HCT116 (cell line): ENCODE results near the gene DTX1. TPM values are rescaled to one million over a fixed set of nuclear protein-coding genes. Genes with fewer than 3 reads are reported as not detected.

Source experiments
- ATAC-seq: fragments of 200-7000 bp; cut with Tn5 transposase; 2 replicates; pipeline ENCODE4 v1.9.1; 2020; ENCODE audit warnings: mild to moderate bottlenecking, moderate library complexity
- BruUV-seq: library from RNA; stranded (reverse); fragments of 400-500 nt; replicated peaks from 2 replicates; lab custom pipeline; 2021; lab: Mats Ljungman, UMichigan
- CTCF ChIA-PET: fragments of 300-600 bp; sonication (Branson Sonifier 250); formaldehyde crosslinking; loops from one replicate; lab custom pipeline; 2021; ENCODE audit warnings: antibody characterized with exemption; lab: Charles Lee
- POLR2A ChIA-PET: fragments of 300-600, 350-600 bp; sonication (Branson Sonifier 250); formaldehyde crosslinking; loops from one replicate; lab custom pipeline; 2021; ENCODE audit warnings: antibody characterized with exemption; lab: Charles Lee
- RAD21 ChIA-PET, 2 experiments: fragments of 300-600 bp; sonication (Branson Sonifier 250); formaldehyde crosslinking; loops; one replicate each; lab custom pipeline; 2023; ENCODE audit warnings: low total read pairs in 2 of 2; ENCODE audit not compliant: uncharacterized antibody in 2 of 2, unreplicated experiment in 2 of 2, low non-redundant PET in 1 of 2; lab: Charles Lee
- DNase-seq: peaks from one replicate; pipeline ENCODE4 v3.0.0-alpha.2; 2010; ENCODE audit warnings: low read depth, low spot score
- H2AFZ ChIP-seq: fragments of 200-600 bp; shearing (Covaris generic), sonication (generic); 2 replicates; pipeline ENCODE4 v1.6.1; 2017; ENCODE audit warnings: low read depth, mixed run types, mixed read lengths, antibody characterized with exemption, low read length; ENCODE audit not compliant: poor library complexity, severe bottlenecking
- H3K27ac ChIP-seq: 2 replicates; pipeline ENCODE4 v1.5.1; 2012; ENCODE audit warnings: low read depth, low read length
- H3K27me3 ChIP-seq: fragments of 200-600 bp; sonication (generic); 2 replicates; pipeline ENCODE4 v1.6.1; 2016; ENCODE audit warnings: mixed run types, low read length, mixed read lengths; ENCODE audit not compliant: insufficient read depth
- H3K36me3 ChIP-seq, 2 experiments: fragments of 200-500 bp in 1 of 2; fragments of 200-600 bp in 1 of 2; sonication (Bioruptor generic) in 1 of 2; sonication (generic) in 1 of 2; 2 replicates each; pipeline versions ENCODE4 v1.5.1 to v1.6.1; 2014 to 2016; ENCODE audit warnings: low read length in 2 of 2, inconsistent platforms in 1 of 2, mixed read lengths in 1 of 2, mixed run types in 1 of 2; ENCODE audit not compliant: insufficient read depth in 2 of 2, control insufficient read depth in 1 of 2
- H3K4me1 ChIP-seq, 2 experiments: fragments of 200-600 bp in 1 of 2; sonication (generic) in 1 of 2; 2 replicates each; pipeline versions ENCODE4 v1.5.1 to v1.6.1; 2012 to 2017; ENCODE audit warnings: low read length in 2 of 2, inconsistent platforms in 1 of 2, mild to moderate bottlenecking in 1 of 2, mixed read lengths in 1 of 2, mixed run types in 1 of 2, moderate library complexity in 1 of 2; ENCODE audit not compliant: insufficient read depth in 2 of 2, control insufficient read depth in 1 of 2
- H3K4me2 ChIP-seq: fragments of 200-600 bp; sonication (generic); 2 replicates; pipeline ENCODE4 v1.6.1; 2017; ENCODE audit warnings: mixed run types, low read length, mixed read lengths
- H3K4me3 ChIP-seq, 2 experiments: fragments of 200-600 bp in 1 of 2; sonication (generic) in 1 of 2; replicated peaks in 1 of 2; 2 replicates each; pipeline ENCODE4 v1.5.1; 2011 to 2016; ENCODE audit warnings: low read length in 2 of 2, control low read depth in 1 of 2, low read depth in 1 of 2, mild to moderate bottlenecking in 1 of 2, mixed read lengths in 1 of 2, mixed run types in 1 of 2
- H3K79me2 ChIP-seq: fragments of 200-600 bp; sonication (generic); 2 replicates; pipeline ENCODE4 v1.6.1; 2017; ENCODE audit warnings: mild to moderate bottlenecking, mixed run types, low read length, moderate library complexity, mixed read lengths; ENCODE audit not compliant: insufficient read depth
- H3K9ac ChIP-seq: fragments of 200-600 bp; sonication (generic); 2 replicates; pipeline ENCODE4 v1.6.1; 2016; ENCODE audit warnings: low read length, mixed read lengths
- H3K9me2 ChIP-seq: fragments of 200-600 bp; sonication (generic), shearing (Covaris generic); 2 replicates; pipeline ENCODE4 v1.6.1; 2017; ENCODE audit warnings: mixed run types, mild to moderate bottlenecking, moderate library complexity; ENCODE audit not compliant: insufficient read depth
- H3K9me3 ChIP-seq, 2 experiments: fragments of 200-500 bp in 1 of 2; fragments of 200-600 bp in 1 of 2; sonication (Bioruptor generic) in 1 of 2; sonication (generic) in 1 of 2; 2 replicates each; pipeline ENCODE4 v1.6.1; 2014 to 2017; ENCODE audit warnings: low read length in 2 of 2, mixed read lengths in 2 of 2, inconsistent platforms in 1 of 2, low read depth in 1 of 2, mild to moderate bottlenecking in 1 of 2, mixed run types in 1 of 2, moderate library complexity in 1 of 2; ENCODE audit not compliant: control insufficient read depth in 1 of 2, insufficient read depth in 1 of 2
- H4K20me1 ChIP-seq: fragments of 200-600 bp; sonication (generic), shearing (Covaris generic); 2 replicates; pipeline ENCODE4 v1.6.1; 2017; ENCODE audit warnings: mixed run types, mild to moderate bottlenecking, moderate library complexity; ENCODE audit not compliant: insufficient read depth
- CEBPB ChIP-seq: IDR thresholded peaks from 2 replicates; pipeline ENCODE4 v1.6.1; 2012; ENCODE audit warnings: low read depth
- EZH2 ChIP-seq: fragments of 200-600 bp; sonication (generic); IDR thresholded peaks from 2 replicates; pipeline ENCODE4 v1.6.1; 2017; ENCODE audit warnings: antibody characterized with exemption, mixed run types
- POLR2A ChIP-seq: IDR thresholded peaks from 2 replicates; pipeline ENCODE4 v1.7.0; 2011; ENCODE audit warnings: borderline replicate concordance; ENCODE audit not compliant: insufficient read depth, insufficient read length; ENCODE audit errors: extremely low read depth
- RAD21 ChIP-seq: IDR thresholded peaks from 2 replicates; pipeline ENCODE4 v1.6.1; 2012; ENCODE audit warnings: low read depth, mild to moderate bottlenecking
- REST ChIP-seq: IDR thresholded peaks from 2 replicates; pipeline ENCODE4 v1.6.1; 2012; ENCODE audit warnings: low read depth
- intact Hi-C: fragments of 100-400 bp; cut with micrococcal nuclease; formaldehyde crosslinking; loops from 2 replicates; pipeline ENCODE4 v1.10.0; 2022
- total RNA-seq: library from RNA; stranded (reverse); gene quantifications from one replicate; pipeline ENCODE4 v1.2.1, GENCODE V29; 2021; ENCODE audit not compliant: unreplicated experiment

DTX1 gene
- total RNA-seq, 1 experiment from 2014 or later: not detected

DNA sequence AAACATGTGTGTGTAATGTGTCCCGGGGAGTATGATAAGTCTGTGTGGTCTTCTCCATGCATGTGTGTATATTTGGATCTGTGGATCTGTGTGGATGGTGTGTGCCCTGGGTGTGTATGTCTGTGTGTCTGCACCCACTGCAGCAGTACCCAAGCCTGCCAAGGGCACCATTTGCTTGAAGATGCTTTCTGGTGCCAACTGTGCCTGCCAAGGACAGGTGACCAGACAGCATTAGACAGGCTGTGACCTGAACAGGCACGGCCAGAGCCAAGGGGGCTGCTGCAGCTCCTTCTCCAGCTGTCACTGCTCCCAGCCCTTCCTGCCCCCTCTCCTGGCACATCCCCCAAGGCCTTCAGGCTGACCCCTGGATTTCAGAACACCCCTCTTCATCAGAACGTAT, 35.0 kb downstream of the DTX1 start:
- intact Hi-C loops: no loop called here
- no peak for ATAC-seq
- peaks cover 2 to 6% of the 10 kb centered on the region in 2 experiments; a peak in 2 of 4 replicates for H3K4me1 ChIP-seq
- no peaks in the 10 kb centered on the region for H3K79me2 ChIP-seq
- RAD21 ChIA-PET: no interaction called here
- TF ChIP-seq RAD21: no peak
- no peak for TF ChIP-seq CEBPB
- no peak for TF ChIP-seq POLR2A
- TF ChIP-seq REST: no peak
- no peak for TF ChIP-seq EZH2
- H4K20me1 ChIP-seq: no peaks in the 10 kb centered on the region
- POLR2A ChIA-PET: no interaction called here
- no peak for DNase-seq
- no TSS peak for BruUV-seq
- H3K4me2 ChIP-seq: no peak overlapping the region
- no peaks in the 10 kb centered on the region for H3K9me3 ChIP-seq
- no peak overlapping the region for H2AFZ ChIP-seq
- H3K36me3 ChIP-seq: no peaks in the 10 kb centered on the region
- H3K9me2 ChIP-seq: no peaks in the 10 kb centered on the region
- CTCF ChIA-PET: no interaction called here
- no peaks in the 10 kb centered on the region; the same call in 1 of the 2 replicates for H3K27me3 ChIP-seq
- no peak overlapping the region for H3K9ac ChIP-seq
- H3K4me3 ChIP-seq: no peak overlapping the region
- H3K27ac ChIP-seq: no peak overlapping the region
